Fibroblast of lung (primary cell): ENCODE data around the gene IMMP2L. TPM values are rescaled to one million over a fixed set of nuclear protein-coding genes. Genes with fewer than 3 reads are reported as not detected.
"Not testable (repeated sequence)": the region's sequence is repeated elsewhere in the genome, so short reads cannot be mapped to it uniquely, and the experiment has no call there.

ENCODE experiments used
- DNase-seq, 2 donors: peaks; one replicate each; pipeline versions ENCODE4 v3.0.0 to v3.0.0-alpha.2; 2010; ENCODE audit warnings: low read depth in 2 of 2
- H2AFZ ChIP-seq: 2 replicates; pipeline ENCODE4 v1.5.1; 2012; ENCODE audit warnings: low read length, control low read depth, inconsistent platforms
- H3K27ac ChIP-seq: 2 replicates; pipeline ENCODE4 v1.5.1; 2011; ENCODE audit warnings: low read length, control low read depth; ENCODE audit not compliant: insufficient read depth
- H3K27me3 ChIP-seq: 2 replicates; pipeline ENCODE4 v1.5.1; 2011; ENCODE audit warnings: mild to moderate bottlenecking, low read length; ENCODE audit not compliant: control insufficient read depth, insufficient read depth
- H3K36me3 ChIP-seq: 2 replicates; pipeline ENCODE4 v1.5.1; 2011; ENCODE audit warnings: low read length; ENCODE audit not compliant: control insufficient read depth, insufficient read depth
- H3K4me1 ChIP-seq: 2 replicates; pipeline ENCODE4 v1.5.1; 2011; ENCODE audit warnings: low read length; ENCODE audit not compliant: control insufficient read depth, insufficient read depth; ENCODE audit errors: extremely low read depth
- H3K4me2 ChIP-seq: 2 replicates; pipeline ENCODE4 v1.5.1; 2011; ENCODE audit warnings: low read length, control low read depth; ENCODE audit not compliant: insufficient read depth; ENCODE audit errors: extremely low read depth
- H3K4me3 ChIP-seq, 4 experiments: fragments of 200-600 bp in 1 of 4; sonication (generic) in 1 of 4; replicated peaks in 1 of 4; 2 replicates each; pipeline ENCODE4 v1.5.1; 2011 to 2016; ENCODE audit warnings: low read length in 4 of 4, low read depth in 3 of 4, mild to moderate bottlenecking in 3 of 4, control low read depth in 2 of 4, inconsistent platforms in 1 of 4, mixed read lengths in 1 of 4; ENCODE audit not compliant: insufficient read depth in 1 of 4; ENCODE audit errors: control extremely low read depth in 1 of 4
- H3K79me2 ChIP-seq: 2 replicates; pipeline ENCODE4 v1.5.1; 2012; ENCODE audit warnings: mild to moderate bottlenecking, low read length, inconsistent platforms; ENCODE audit not compliant: control insufficient read depth, insufficient read depth
- H3K9ac ChIP-seq: 2 replicates; pipeline ENCODE4 v1.5.1; 2011; ENCODE audit warnings: mild to moderate bottlenecking, low read length, control low read depth; ENCODE audit not compliant: insufficient read depth
- H3K9me3 ChIP-seq: 2 replicates; pipeline ENCODE4 v1.5.1; 2012; ENCODE audit warnings: low read depth, low read length; ENCODE audit not compliant: control insufficient read depth, insufficient read depth
- H4K20me1 ChIP-seq: 2 replicates; pipeline ENCODE4 v1.5.1; 2011; ENCODE audit warnings: low read length; ENCODE audit not compliant: control insufficient read depth, insufficient read depth; ENCODE audit errors: extremely low read depth
- CTCF ChIP-seq, 2 donors: IDR thresholded peaks in 1 of 2; conservative IDR thresholded peaks in 1 of 2; 1 replicate in 1 of 2; 2 replicates in 1 of 2; pipeline ENCODE4 v1.5.1; 2011 to 2012; ENCODE audit warnings: low read length in 2 of 2, control low read depth in 1 of 2, inconsistent platforms in 1 of 2, low read depth in 1 of 2, mild to moderate bottlenecking in 1 of 2
- EZH2 ChIP-seq: IDR thresholded peaks from 2 replicates; pipeline ENCODE4 v1.5.1; 2012; ENCODE audit warnings: low read length, control low read depth, mild to moderate bottlenecking; ENCODE audit errors: missing control alignments
- polyA plus RNA-seq, 2 donors: library from polyadenylated mRNA; depleted of rRNA in 1 of 2; stranded (reverse) in 1 of 2; unstranded in 1 of 2; fragments of >200 nt; gene quantifications; 2 replicates each; pipeline ENCODE4 v1.2.1, GENCODE V29; 2011 to 2012; ENCODE audit warnings: missing spikeins in 1 of 2
- total RNA-seq: library from RNA; depleted of rRNA; stranded (reverse); fragments of >200 nt; gene quantifications from 2 replicates; pipeline ENCODE4 v1.2.1, GENCODE V29; 2014

The IMMP2L gene
- total and polyA plus RNA-seq, 2 donors (not counting 1 experiment from before 2014, with no cell fraction given), result 6.9 to 14.4 TPM

DNA sequence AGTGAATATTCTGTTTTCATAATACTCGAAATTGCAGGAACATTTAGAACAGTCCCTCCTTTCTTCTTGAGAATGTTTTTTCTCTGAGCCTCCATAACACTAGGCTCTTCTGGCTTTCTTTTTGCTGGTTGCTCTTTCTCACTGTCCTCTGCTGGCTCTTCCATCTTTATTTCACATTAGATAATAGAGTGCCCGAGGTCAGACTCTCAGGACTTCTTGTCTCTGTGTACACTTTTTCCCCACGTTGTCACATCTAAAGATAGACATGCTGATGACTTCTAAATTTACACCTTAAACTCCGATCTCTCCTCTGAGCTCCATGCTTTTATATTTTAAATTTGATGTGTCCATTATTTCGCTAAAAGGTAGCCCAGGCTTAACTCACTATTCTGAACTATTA lies 486.8 kb downstream of the IMMP2L start:
- Histone ChIP-seq H3K36me3 (no peaks in the 10 kb centered on the region), H3K27ac (no peak overlapping the region), H2AFZ (no peak overlapping the region), H3K27me3 (no peaks in the 10 kb centered on the region), H3K4me3 (no peak overlapping the region), H3K9me3 (no peaks in the 10 kb centered on the region), H3K79me2 (no peaks in the 10 kb centered on the region), H3K9ac (no peak overlapping the region), H4K20me1 (no peaks in the 10 kb centered on the region), H3K4me1 (no peaks in the 10 kb centered on the region), H3K4me2 (no peak overlapping the region)
- TF ChIP-seq CTCF (conservative IDR thresholded peaks at IDR 0.05 in 1 of 2, IDR thresholded peaks at IDR 0.05 in 1 of 2; ENCODE audit: low read depth in 1 of 2, low read length in 2 of 2) (no peak), EZH2 (no peak)
- no peak for DNase-seq

- no peak overlapping the region for H3K4me2 ChIP-seq
- H3K4me1 ChIP-seq, result no peaks in the 10 kb centered on the region
- no peaks in the 10 kb centered on the region for H4K20me1 ChIP-seq
- no peak overlapping the region for H3K27ac ChIP-seq
- H3K36me3 ChIP-seq, result no peaks in the 10 kb centered on the region
- no peak overlapping the region for H3K4me3 ChIP-seq
- H3K27me3 ChIP-seq, result no peaks in the 10 kb centered on the region
- TF ChIP-seq EZH2, result no peak
- no peak for TF ChIP-seq CTCF (conservative IDR thresholded peaks at IDR 0.05 in 1 of 2, IDR thresholded peaks at IDR 0.05 in 1 of 2; ENCODE audit: low read depth in 1 of 2, low read length in 2 of 2)
- no peak overlapping the region for H2AFZ ChIP-seq
- no peak overlapping the region for H3K9ac ChIP-seq
- no peak for DNase-seq
- no peaks in the 10 kb centered on the region for H3K79me2 ChIP-seq
- no peaks in the 10 kb centered on the region for H3K9me3 ChIP-seq
Measured at GRCh38 chr7:111074748-111075146, 487.5 kb downstream of the IMMP2L start.

DNA sequence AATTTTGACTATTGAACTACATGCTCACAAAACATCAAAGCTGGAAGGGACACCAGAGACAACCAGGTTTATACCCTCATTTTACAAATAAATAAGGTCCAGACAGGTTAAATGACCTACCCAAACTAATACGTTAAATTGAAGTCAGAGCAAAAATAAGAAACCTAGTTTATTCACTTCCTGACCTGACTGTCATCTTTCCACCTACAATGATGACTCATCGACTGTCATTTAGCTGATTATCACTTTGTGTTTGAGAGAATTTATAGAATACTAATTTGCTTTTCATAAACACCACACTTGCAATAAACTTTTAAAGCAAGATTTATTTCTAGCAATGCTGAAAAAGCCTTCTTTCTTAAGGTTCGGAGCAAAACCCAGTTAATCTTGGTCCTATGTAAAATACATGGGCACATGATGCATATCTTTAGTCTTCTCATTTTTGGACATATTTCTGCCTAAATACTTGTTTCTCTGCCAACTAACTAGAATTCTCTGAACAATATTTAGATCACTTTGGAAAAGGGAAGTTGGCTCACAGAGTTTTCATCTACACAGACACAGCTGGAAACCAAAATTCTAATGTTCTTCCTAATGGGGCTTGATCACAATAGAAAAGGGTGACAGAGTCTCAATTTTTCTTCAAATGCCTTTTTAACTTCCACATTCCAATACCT lies 488.1 kb downstream of the IMMP2L start:
- peak in 1 of 2 donors; percentile 29 for DNase-seq
- H3K9me3 ChIP-seq, result no peaks in the 10 kb centered on the region
- H3K9ac ChIP-seq, result no peak overlapping the region
- no peaks in the 10 kb centered on the region for H3K27me3 ChIP-seq
- no peak overlapping the region for H3K4me3 ChIP-seq
- H3K36me3 ChIP-seq, result no peaks in the 10 kb centered on the region
- H4K20me1 ChIP-seq, result no peaks in the 10 kb centered on the region
- no peaks in the 10 kb centered on the region for H3K79me2 ChIP-seq
- H3K27ac ChIP-seq, result no peak overlapping the region
- H2AFZ ChIP-seq, result no peak overlapping the region
- H3K4me2 ChIP-seq, result no peak overlapping the region
- TF ChIP-seq CTCF (conservative IDR thresholded peaks at IDR 0.05 in 1 of 2, IDR thresholded peaks at IDR 0.05 in 1 of 2; ENCODE audit: low read depth in 1 of 2, low read length in 2 of 2) (no peak), EZH2 (no peak)
- no peaks in the 10 kb centered on the region for H3K4me1 ChIP-seq

DNA sequence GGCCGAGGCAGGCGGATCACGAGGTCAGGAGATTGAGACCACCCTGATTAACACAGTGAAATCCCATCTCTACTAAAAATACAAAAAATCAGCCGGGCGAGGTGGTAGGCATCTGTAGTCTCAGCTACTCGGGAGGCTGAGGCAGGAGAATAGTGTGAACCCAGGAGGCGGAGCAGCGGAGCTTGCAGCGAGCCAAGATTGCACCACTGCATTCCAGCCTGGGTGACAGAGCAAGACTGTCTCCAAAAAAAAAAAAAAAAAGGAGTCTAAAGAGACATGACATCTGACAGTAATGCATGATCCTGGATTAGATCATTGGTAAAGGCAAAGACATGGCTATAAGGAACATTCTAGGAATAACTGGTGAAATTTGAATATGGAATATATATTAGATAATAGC lies 489.6 kb downstream of the IMMP2L start:
- H3K9me3 ChIP-seq, H3K4me2 ChIP-seq, H3K4me1 ChIP-seq, H3K4me3 ChIP-seq, H3K36me3 ChIP-seq, H3K9ac ChIP-seq, H3K79me2 ChIP-seq, H2AFZ ChIP-seq, H3K27ac ChIP-seq, H4K20me1 ChIP-seq, H3K27me3 ChIP-seq: not testable (repeated sequence)
- DNase-seq, result peak in 1 of 2 donors; percentile 3
